ENCODE data around the gene NUP58. TPM values are rescaled to one million over a fixed set of nuclear protein-coding genes. Genes with fewer than 3 reads are reported as not detected.

NUP58 gene
- total and polyA plus RNA-seq, 7 donors: 11.2 to 40.0 (median 33.2) TPM

DNA sequence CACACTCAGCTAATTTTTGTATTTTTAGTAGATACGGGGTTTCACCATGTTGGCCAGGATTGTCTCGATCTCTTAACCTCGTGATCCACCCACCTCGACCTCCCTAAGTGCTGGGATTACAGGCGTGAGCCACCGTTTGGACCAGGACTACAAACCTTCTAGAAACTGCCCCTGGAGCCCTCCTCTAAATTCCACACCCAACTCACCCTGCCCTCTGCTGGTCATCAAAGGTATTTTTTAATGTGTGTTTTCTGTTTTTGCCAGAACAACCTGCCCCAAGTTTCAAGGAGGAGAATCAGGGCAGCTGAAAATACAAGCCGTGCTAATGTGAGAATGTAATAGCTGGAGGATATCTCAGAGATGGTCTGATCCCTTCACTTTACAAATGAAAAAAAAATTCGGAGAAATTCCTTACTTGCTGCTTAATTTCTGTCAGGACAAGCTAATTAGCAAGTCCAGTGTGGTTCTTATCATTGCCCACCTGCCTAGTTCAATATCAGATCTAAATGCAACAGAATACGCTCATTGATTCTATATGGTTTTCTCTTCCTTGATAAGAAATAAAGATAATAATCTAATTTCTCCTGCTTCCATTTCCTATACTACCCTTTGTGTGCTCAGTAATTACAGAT lies 74.4 kb downstream of the NUP58 start:
- TF ChIP-seq, protein P1, sequence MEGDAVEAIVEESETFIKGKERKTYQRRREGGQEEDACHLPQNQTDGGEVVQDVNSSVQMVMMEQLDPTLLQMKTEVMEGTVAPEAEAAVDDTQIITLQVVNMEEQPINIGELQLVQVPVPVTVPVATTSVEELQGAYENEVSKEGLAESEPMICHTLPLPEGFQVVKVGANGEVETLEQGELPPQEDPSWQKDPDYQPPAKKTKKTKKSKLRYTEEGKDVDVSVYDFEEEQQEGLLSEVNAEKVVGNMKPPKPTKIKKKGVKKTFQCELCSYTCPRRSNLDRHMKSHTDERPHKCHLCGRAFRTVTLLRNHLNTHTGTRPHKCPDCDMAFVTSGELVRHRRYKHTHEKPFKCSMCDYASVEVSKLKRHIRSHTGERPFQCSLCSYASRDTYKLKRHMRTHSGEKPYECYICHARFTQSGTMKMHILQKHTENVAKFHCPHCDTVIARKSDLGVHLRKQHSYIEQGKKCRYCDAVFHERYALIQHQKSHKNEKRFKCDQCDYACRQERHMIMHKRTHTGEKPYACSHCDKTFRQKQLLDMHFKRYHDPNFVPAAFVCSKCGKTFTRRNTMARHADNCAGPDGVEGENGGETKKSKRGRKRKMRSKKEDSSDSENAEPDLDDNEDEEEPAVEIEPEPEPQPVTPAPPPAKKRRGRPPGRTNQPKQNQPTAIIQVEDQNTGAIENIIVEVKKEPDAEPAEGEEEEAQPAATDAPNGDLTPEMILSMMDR (IDR thresholded peaks at IDR 0.05): peak; percentile 47
- no peak for ATAC-seq
- no peaks in the 10 kb centered on the region for H3K9me3 ChIP-seq
- 34 to 41% (median 38%) methylated on average over 9 of the region's 9 CpGs for WGBS, 3 donors
- no peaks in the 10 kb centered on the region for H3K36me3 ChIP-seq (ENCODE audit: insufficient read depth in 1 of 2, low read depth in 1 of 2)
- DNase-seq: no peak
- H3K27me3 ChIP-seq (ENCODE audit: insufficient read depth in 3 of 3, low read length in 2 of 3): peaks cover 0 to 46% (median 22%) of the 10 kb centered on the region in 3 donors
- H3K4me1 ChIP-seq: no peaks in the 10 kb centered on the region
- H3K4me3 ChIP-seq: no peak overlapping the region
- intact Hi-C loops (cut with DNase I): loop anchor here in 1 of 2 donors (10.0 kb wide), 1 partner anchor 381 kb away; no protein-coding TSS in a partner anchor
- no peak overlapping the region for H3K27ac ChIP-seq

DNA sequence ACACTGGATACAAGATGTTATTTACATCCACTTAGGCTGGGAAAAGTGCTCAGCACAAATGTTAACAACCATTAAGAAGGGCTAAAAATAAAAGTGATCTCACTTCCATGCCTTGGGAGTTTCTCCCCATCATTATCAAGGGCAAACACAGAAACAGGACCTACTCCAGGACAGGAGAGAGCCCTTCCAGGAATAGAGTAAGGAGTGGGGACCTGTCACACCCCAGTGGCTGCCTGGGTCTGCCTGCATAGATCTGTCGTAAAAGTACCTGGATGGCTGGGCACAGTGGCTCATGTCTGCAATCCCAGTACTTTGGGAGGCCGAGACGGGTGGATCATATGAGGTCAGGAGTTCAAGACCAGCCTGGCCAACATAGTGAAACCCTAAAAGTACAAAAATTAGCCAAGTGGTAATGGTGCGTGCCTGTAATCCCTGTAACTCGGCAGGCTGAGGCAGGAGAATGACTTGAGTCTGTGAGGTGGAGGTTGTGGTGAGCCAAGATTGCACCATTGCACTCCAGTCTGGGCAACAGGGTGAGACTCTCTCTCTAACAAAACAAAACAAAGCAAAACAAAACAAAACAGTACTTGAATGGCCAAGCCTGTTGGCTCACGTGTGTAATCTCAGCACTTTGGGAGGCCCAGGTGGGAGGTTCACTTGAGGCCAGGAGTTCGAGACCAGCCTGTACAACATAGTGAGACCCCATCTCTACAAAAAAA lies 76.0 kb downstream of the NUP58 start:
- ATAC-seq (no peak), DNase-seq (no peak)
- intact Hi-C loops (cut with DNase I): loop anchor here in 1 of 2 donors (10.0 kb wide), 1 partner anchor 383 kb away; no protein-coding TSS in a partner anchor
- Histone ChIP-seq H3K4me3 (no peak overlapping the region), H3K27me3 (ENCODE audit: insufficient read depth in 3 of 3, low read length in 2 of 3) (peaks cover 0 to 36% (median 11%) of the 10 kb centered on the region in 3 donors), H3K4me1 (no peaks in the 10 kb centered on the region), H3K27ac (no peak overlapping the region), H3K9me3 (no peaks in the 10 kb centered on the region), H3K36me3 (ENCODE audit: insufficient read depth in 1 of 2, low read depth in 1 of 2) (no peaks in the 10 kb centered on the region)
- 80 to 86% (median 84%) methylated on average over 7 of the region's 7 CpGs for WGBS, 3 donors
- TF ChIP-seq, protein P1 (IDR thresholded peaks at IDR 0.05): no peak

DNA sequence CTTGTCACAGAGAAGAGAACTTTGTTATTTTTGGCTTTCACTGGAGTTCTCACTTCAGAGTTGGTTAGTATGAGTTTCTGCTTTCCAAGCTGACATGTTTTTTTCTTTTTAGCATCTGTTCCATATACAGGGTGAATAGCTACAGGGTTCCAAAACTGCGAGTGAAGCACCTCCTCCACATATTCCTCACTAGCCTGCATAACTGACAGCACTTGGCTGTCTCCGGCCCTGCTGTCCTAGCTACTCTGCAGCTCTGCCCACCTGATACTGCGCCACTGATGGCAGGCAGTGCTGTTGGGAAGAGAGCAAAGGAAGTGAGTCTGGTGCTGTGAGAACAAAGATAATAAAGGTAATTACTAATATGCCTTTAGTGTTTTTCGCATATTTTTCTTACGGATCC lies 77.1 kb downstream of the NUP58 start:
- Histone ChIP-seq H3K9me3 (no peaks in the 10 kb centered on the region), H3K27ac (no peak overlapping the region), H3K4me1 (no peaks in the 10 kb centered on the region), H3K36me3 (ENCODE audit: insufficient read depth in 1 of 2, low read depth in 1 of 2) (no peaks in the 10 kb centered on the region), H3K4me3 (no peak overlapping the region), H3K27me3 (ENCODE audit: insufficient read depth in 3 of 3, low read length in 2 of 3) (peaks cover 0 to 26% (median 5%) of the 10 kb centered on the region in 3 donors)
- no peak for ATAC-seq
- WGBS, 3 donors: 54 to 65% (median 62%) methylated on average over 5 of the region's 5 CpGs
- DNase-seq: no peak
- TF ChIP-seq, protein P1 (IDR thresholded peaks at IDR 0.05): no peak
- intact Hi-C loops (cut with DNase I): loop anchor here in 1 of 2 donors (10.0 kb wide), 1 partner anchor 384 kb away; no protein-coding TSS in a partner anchor

DNA sequence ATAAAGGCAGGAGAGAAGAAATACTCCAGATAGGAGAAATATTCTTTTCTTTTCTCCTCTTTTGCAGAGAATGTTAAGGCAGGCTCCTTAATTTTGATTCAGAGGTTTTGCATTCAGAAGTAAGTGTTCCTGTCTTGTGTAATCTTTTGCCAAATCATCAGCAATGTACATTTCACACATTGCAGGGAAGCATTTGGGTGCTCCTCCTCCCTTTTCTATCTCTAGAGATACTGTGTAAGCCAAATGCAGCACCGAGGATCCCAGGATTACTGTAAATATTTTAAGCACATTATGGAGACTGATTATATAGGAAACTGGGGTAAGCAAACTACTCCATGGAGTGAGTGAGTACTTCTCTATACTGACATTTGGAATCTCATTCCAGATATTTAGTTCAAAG lies 77.6 kb downstream of the NUP58 start:
- Histone ChIP-seq H3K27ac (no peak overlapping the region), H3K4me1 (no peaks in the 10 kb centered on the region), H3K36me3 (ENCODE audit: insufficient read depth in 1 of 2, low read depth in 1 of 2) (no peaks in the 10 kb centered on the region), H3K27me3 (ENCODE audit: insufficient read depth in 3 of 3, low read length in 2 of 3) (peaks cover 0 to 21% (median 3%) of the 10 kb centered on the region in 3 donors), H3K4me3 (no peak overlapping the region), H3K9me3 (no peaks in the 10 kb centered on the region)
- no peak for ATAC-seq
- no peak for DNase-seq
- intact Hi-C loops (cut with DNase I): loop anchor here in 1 of 2 donors (10.0 kb wide), 1 partner anchor 384 kb away; no protein-coding TSS in a partner anchor
- TF ChIP-seq, protein P1 (IDR thresholded peaks at IDR 0.05): no peak
- WGBS, 3 donors: 25 to 34% (median 33%) methylated on average over 1 of the region's 1 CpG

Data from psoas muscle (tissue), 8 donors.